Hepatocyte (in vitro differentiated cells): ENCODE data around the gene PTBP3. TPM values are rescaled to one million over a fixed set of nuclear protein-coding genes. Genes with fewer than 3 reads are reported as not detected.

Source experiments
- DNase-seq: peaks from one replicate; pipeline ENCODE4 v3.0.0-alpha.2; 2016; ENCODE audit warnings: low spot score
- H2AFZ ChIP-seq: fragments of 200-600 bp; sonication (generic); 2 replicates; pipeline ENCODE4 v1.6.0; 2016; ENCODE audit warnings: antibody characterized with exemption, mild to moderate bottlenecking
- H3K27ac ChIP-seq: fragments of 200-600 bp; sonication (generic); 2 replicates; pipeline ENCODE4 v1.5.1; 2016; ENCODE audit warnings: mild to moderate bottlenecking
- H3K27me3 ChIP-seq: fragments of 200-600 bp; sonication (generic); 2 replicates; pipeline ENCODE4 v1.6.1; 2016
- H3K36me3 ChIP-seq: fragments of 200-600 bp; sonication (generic); replicated peaks from 2 replicates; pipeline ENCODE4 v1.5.1; 2016; ENCODE audit warnings: low read depth; ENCODE audit not compliant: insufficient read depth
- H3K4me1 ChIP-seq: fragments of 200-600 bp; sonication (generic); 2 replicates; pipeline ENCODE4 v1.5.1; 2016; ENCODE audit warnings: mild to moderate bottlenecking, moderate library complexity; ENCODE audit not compliant: insufficient read depth
- H3K4me2 ChIP-seq: fragments of 200-600 bp; sonication (generic); 2 replicates; pipeline ENCODE4 v1.6.0; 2016
- H3K4me3 ChIP-seq: fragments of 200-600 bp; sonication (generic); 2 replicates; pipeline ENCODE4 v1.5.1; 2016; ENCODE audit warnings: mild to moderate bottlenecking
- H3K79me2 ChIP-seq: fragments of 200-600 bp; sonication (generic); 2 replicates; pipeline ENCODE4 v1.6.0; 2017; ENCODE audit warnings: mild to moderate bottlenecking
- H3K9me2 ChIP-seq: fragments of 200-600 bp; sonication (generic); replicated peaks from 2 replicates; pipeline ENCODE4 v1.6.0; 2017; ENCODE audit warnings: mild to moderate bottlenecking; ENCODE audit not compliant: insufficient read depth
- H3K9me3 ChIP-seq: fragments of 200-600 bp; sonication (generic); 2 replicates; pipeline ENCODE4 v1.5.1; 2016; ENCODE audit warnings: low read depth, mild to moderate bottlenecking
- H4K20me1 ChIP-seq: fragments of 200-600 bp; sonication (generic); 2 replicates; pipeline ENCODE4 v1.6.0; 2016; ENCODE audit warnings: mild to moderate bottlenecking; ENCODE audit not compliant: insufficient read depth, poor library complexity, severe bottlenecking
- EZH2 ChIP-seq: fragments of 200-600 bp; sonication (generic); IDR thresholded peaks from 2 replicates; pipeline ENCODE4 v1.6.1; 2016; ENCODE audit warnings: antibody characterized with exemption, mild to moderate bottlenecking, borderline replicate concordance
- EZH2phosphoT487 ChIP-seq: fragments of 200-600 bp; sonication (generic); IDR thresholded peaks from one replicate; pipeline ENCODE4 v1.6.1; 2018; ENCODE audit warnings: antibody characterized with exemption, mild to moderate bottlenecking, low read depth, moderate library complexity; ENCODE audit not compliant: unreplicated experiment, severe bottlenecking
- WGBS: methylation state at CpG from one replicate; pipeline ENCODE4 v1.1.6; 2016; ENCODE audit warnings: low lambda C conversion rate; ENCODE audit errors: missing lambda C conversion rate; 5-methylcytosine and 5-hydroxymethylcytosine counted together
- polyA plus RNA-seq: library from polyadenylated mRNA; unstranded; fragments of >200 nt; fragmentation: Nextera tagmentation; extraction: Ambion mirVana; gene quantifications from 2 replicates; pipeline ENCODE4 v1.2.1, GENCODE V29; 2016
- small RNA-seq: library from RNA; depleted of rRNA; stranded (forward); fragments of <200 nt; gene quantifications from one replicate; pipeline ENCODE3, GENCODE V24; 2014
- total RNA-seq: library from RNA; depleted of rRNA; stranded (reverse); fragments of >200 nt; gene quantifications from 2 replicates; pipeline ENCODE4 v1.2.3, GENCODE V29; 2014
- TF ChIP-seq, protein P1 (sequence below): fragments of 200-600 bp; sonication (generic); IDR thresholded peaks from 2 replicates; pipeline ENCODE4 v1.5.1; 2016; ENCODE audit warnings: antibody characterized with exemption, mild to moderate bottlenecking; ENCODE audit not compliant: poor library complexity

Gene PTBP3
- total and polyA plus RNA-seq, 2 experiments from 2014 or later, result 13.7 to 57.7 TPM

DNA sequence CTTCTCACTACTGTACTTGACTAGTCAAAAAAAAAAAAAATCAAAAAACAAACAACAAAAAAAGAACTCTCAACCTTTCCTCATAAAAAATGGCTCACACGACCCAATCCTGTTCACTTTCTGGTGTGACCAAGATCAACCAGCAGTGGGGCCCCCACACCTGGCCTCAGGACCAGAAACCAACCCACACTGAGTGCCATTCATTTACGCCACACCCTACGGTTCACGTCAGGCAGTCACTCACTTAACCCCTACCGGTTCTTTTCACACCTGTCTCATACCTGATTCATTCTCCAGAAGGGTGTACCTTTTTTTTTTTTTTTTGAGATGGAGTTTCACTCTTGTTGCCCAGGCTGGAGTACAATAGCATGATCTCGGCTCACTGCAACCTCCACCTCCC, 164.1 kb downstream of the PTBP3 start:
- peaks cover 49% of the 10 kb centered on the region for H3K4me1 ChIP-seq
- H3K27ac ChIP-seq, result peak overlapping the region; percentile 90
- H3K9me3 ChIP-seq, result no peaks in the 10 kb centered on the region
- TF ChIP-seq, protein P1, sequence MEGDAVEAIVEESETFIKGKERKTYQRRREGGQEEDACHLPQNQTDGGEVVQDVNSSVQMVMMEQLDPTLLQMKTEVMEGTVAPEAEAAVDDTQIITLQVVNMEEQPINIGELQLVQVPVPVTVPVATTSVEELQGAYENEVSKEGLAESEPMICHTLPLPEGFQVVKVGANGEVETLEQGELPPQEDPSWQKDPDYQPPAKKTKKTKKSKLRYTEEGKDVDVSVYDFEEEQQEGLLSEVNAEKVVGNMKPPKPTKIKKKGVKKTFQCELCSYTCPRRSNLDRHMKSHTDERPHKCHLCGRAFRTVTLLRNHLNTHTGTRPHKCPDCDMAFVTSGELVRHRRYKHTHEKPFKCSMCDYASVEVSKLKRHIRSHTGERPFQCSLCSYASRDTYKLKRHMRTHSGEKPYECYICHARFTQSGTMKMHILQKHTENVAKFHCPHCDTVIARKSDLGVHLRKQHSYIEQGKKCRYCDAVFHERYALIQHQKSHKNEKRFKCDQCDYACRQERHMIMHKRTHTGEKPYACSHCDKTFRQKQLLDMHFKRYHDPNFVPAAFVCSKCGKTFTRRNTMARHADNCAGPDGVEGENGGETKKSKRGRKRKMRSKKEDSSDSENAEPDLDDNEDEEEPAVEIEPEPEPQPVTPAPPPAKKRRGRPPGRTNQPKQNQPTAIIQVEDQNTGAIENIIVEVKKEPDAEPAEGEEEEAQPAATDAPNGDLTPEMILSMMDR, result no peak
- TF ChIP-seq EZH2phosphoT487, result no peak
- no peak for TF ChIP-seq EZH2
- no peaks in the 10 kb centered on the region for H4K20me1 ChIP-seq
- peak; percentile 80 for DNase-seq
- no peak overlapping the region for H2AFZ ChIP-seq
- peaks cover 70% of the 10 kb centered on the region for H3K79me2 ChIP-seq
- H3K36me3 ChIP-seq, result no peaks in the 10 kb centered on the region
- no peak overlapping the region for H3K4me3 ChIP-seq
- H3K4me2 ChIP-seq, result peak overlapping the region; percentile 53
- no peaks in the 10 kb centered on the region for H3K27me3 ChIP-seq
- whole genome bisulfite sequencing, result 56% methylated on average over 6 of the region's 6 CpGs
- no peaks in the 10 kb centered on the region for H3K9me2 ChIP-seq

DNA sequence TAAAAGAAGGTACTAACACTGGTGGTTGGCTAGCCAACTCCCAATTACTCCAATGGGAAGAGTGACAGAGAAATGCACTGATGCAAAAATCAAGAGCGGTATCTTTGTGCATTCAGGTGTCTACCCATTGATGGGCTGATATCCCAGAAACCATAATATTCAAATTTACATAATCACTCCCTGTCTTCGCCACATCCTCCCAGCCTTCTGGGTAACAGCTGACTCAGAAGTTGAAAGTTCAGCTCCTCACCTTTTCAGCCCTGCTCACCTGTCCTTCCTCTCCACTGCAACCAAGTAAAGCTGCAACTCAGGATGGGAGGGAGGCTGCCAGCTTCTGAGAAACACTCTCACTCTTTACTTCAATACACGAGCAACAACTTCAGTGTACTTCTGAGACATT, 165.2 kb downstream of the PTBP3 start:
- Histone ChIP-seq H3K27ac (peak overlapping the region; percentile 90), H3K4me1 (peaks cover 58% of the 10 kb centered on the region), H3K4me3 (no peak overlapping the region), H3K79me2 (peaks cover 71% of the 10 kb centered on the region), H3K36me3 (no peaks in the 10 kb centered on the region), H3K27me3 (no peaks in the 10 kb centered on the region), H2AFZ (no peak overlapping the region), H3K9me3 (no peaks in the 10 kb centered on the region), H3K9me2 (no peaks in the 10 kb centered on the region), H3K4me2 (peak overlapping the region; percentile 53), H4K20me1 (no peaks in the 10 kb centered on the region)
- TF ChIP-seq, protein P1, result no peak
- TF ChIP-seq EZH2 (no peak), EZH2phosphoT487 (no peak)
- peak; percentile 25 for DNase-seq
- WGBS, result 46% methylated on average over 3 of the region's 3 CpGs

Small RNAs within 50 kb of the gene (small RNA-seq; reads per million reads assigned to genes)
- gene RF00019 (not detected), gene RN7SL430P (not detected), gene RN7SL57P (not detected), gene RNA5SP295 (not detected)

Other genes with a start within 250 kb of the PTBP3 start
- 30.5 and 41.4 TPM in 2 replicates for gene SUSD1, start 158.3 kb downstream of the PTBP3 start, total RNA-seq
- 18.5 and 25.0 TPM in 2 replicates for gene SUSD1, start 158.3 kb downstream of the PTBP3 start, polyA plus RNA-seq
- gene HSDL2, start 46.5 kb upstream of the PTBP3 start, total RNA-seq, result 97.3 and 97.6 TPM in 2 replicates
- 36.0 and 50.0 TPM in 2 replicates for gene HSDL2, start 46.5 kb upstream of the PTBP3 start, polyA plus RNA-seq
- gene KIAA1958, start 153.2 kb upstream of the PTBP3 start, total RNA-seq, result 9.1 and 10.1 TPM in 2 replicates
- 3.5 and 5.2 TPM in 2 replicates for gene KIAA1958, start 153.2 kb upstream of the PTBP3 start, polyA plus RNA-seq